CD4-positive, alpha-beta T cell (primary cell): Measurements from ENCODE around the gene SH2D1A. TPM values are rescaled to one million over a fixed set of nuclear protein-coding genes. Genes with fewer than 3 reads are reported as not detected.

Source experiments
- ATAC-seq: fragments of 200-7000 bp; cut with Tn5 transposase; one replicate; pipeline ENCODE4 v1.10.0; 2022; ENCODE audit warnings: mild to moderate bottlenecking; ENCODE audit not compliant: poor library complexity
- CTCF ChIA-PET: fragments of 350-600 bp; sonication (Branson Sonifier 250); formaldehyde crosslinking; loops from one replicate; lab custom pipeline; 2021; ENCODE audit warnings: antibody characterized with exemption, inconsistent platforms; lab: Charles Lee
- POLR2A ChIA-PET: fragments of 350-600 bp; sonication (Branson Sonifier 250); formaldehyde crosslinking; loops from one replicate; lab custom pipeline; 2021; ENCODE audit warnings: antibody characterized with exemption, inconsistent platforms; lab: Charles Lee
- DNase-seq, 14 experiments: peaks; one replicate each; pipeline ENCODE4 v3.0.0-alpha.2; 2013 to 2020; ENCODE audit warnings: mixed read lengths in 2 of 14
- H3K27ac ChIP-seq, 2 donors: one replicate each; pipeline versions ENCODE4 v1.5.1 to v1.7.0; 2013; ENCODE audit warnings: low read length in 2 of 2, low read depth in 1 of 2, mild to moderate bottlenecking in 1 of 2
- H3K27me3 ChIP-seq, 2 experiments: 1 replicate in 1 of 2; 2 replicates in 1 of 2; pipeline versions ENCODE4 v1.6.1 to v1.7.0; 2013; ENCODE audit warnings: low read length in 2 of 2, control low read depth in 1 of 2, mild to moderate bottlenecking in 1 of 2, moderate library complexity in 1 of 2; ENCODE audit not compliant: insufficient read depth in 2 of 2, control insufficient read depth in 1 of 2
- H3K36me3 ChIP-seq: one replicate; pipeline ENCODE4 v1.6.1; 2013; ENCODE audit warnings: low read length, control low read depth; ENCODE audit not compliant: insufficient read depth
- H3K4me1 ChIP-seq: one replicate; pipeline ENCODE4 v1.6.1; 2013; ENCODE audit warnings: low read length, control low read depth; ENCODE audit not compliant: insufficient read depth
- H3K4me3 ChIP-seq: one replicate; pipeline ENCODE4 v1.5.1; 2013; ENCODE audit warnings: mild to moderate bottlenecking, low read length, moderate library complexity
- H3K9me3 ChIP-seq, 2 experiments: 1 replicate in 1 of 2; 2 replicates in 1 of 2; pipeline versions ENCODE4 v1.6.1 to v1.7.0; 2013; ENCODE audit warnings: low read length in 2 of 2, mild to moderate bottlenecking in 2 of 2, control low read depth in 1 of 2, moderate library complexity in 1 of 2; ENCODE audit not compliant: control insufficient read depth in 1 of 2, insufficient read depth in 1 of 2
- H3K27ac Mint-ChIP-seq: one replicate; pipeline ENCODE4 v1.8.0; 2020; ENCODE audit warnings: mixed read lengths
- H3K27me3 Mint-ChIP-seq: one replicate; pipeline ENCODE4 v1.8.0; 2021; ENCODE audit warnings: mixed read lengths
- H3K36me3 Mint-ChIP-seq: one replicate; pipeline ENCODE4 v1.8.0; 2021; ENCODE audit warnings: low read depth, mixed read lengths
- H3K4me1 Mint-ChIP-seq: one replicate; pipeline ENCODE4 v1.8.0; 2021; ENCODE audit warnings: low read depth, mixed read lengths
- H3K4me3 Mint-ChIP-seq: one replicate; pipeline ENCODE4 v1.8.0; 2020; ENCODE audit warnings: mild to moderate bottlenecking, mixed read lengths
- H3K9me3 Mint-ChIP-seq: one replicate; pipeline ENCODE4 v1.8.0; 2020; ENCODE audit warnings: mixed read lengths
- CTCF ChIP-seq: fragments of 200-600 bp; IDR thresholded peaks from one replicate; pipeline ENCODE4 v1.8.0; 2022; ENCODE audit warnings: antibody characterized with exemption, mild to moderate bottlenecking
- intact Hi-C, 2 experiments: fragments of 100-400 bp; cut with DNase I in 1 of 2; cut with micrococcal nuclease in 1 of 2; formaldehyde crosslinking; loops; one replicate each; pipeline versions ENCODE4 v1.15.1 to v1.9.0; 2023 to 2025; cut with DNase I, micrococcal nuclease
- total RNA-seq, 174 experiments: library from RNA in 2 of 174; stranded (reverse) in 2 of 174; gene quantifications; one replicate each; pipeline ENCODE4 v1.2.3 and lab custom pipeline; 2021 to 2026

The SH2D1A gene
- total RNA-seq, 2 experiments from 2014 or later: 39.6 to 41.5 TPM

GRCh38 chrX:124413244-124413643 lies 66.9 kb downstream of the SH2D1A start:
- CTCF ChIA-PET: no interaction called here
- ATAC-seq (no peak), DNase-seq (no peak)
- Histone ChIP-seq H3K27ac (no peak overlapping the region), H3K4me3 (no peak overlapping the region), H3K27me3 (no peaks in the 10 kb centered on the region), H3K36me3 (no peaks in the 10 kb centered on the region), H3K9me3 (no peaks in the 10 kb centered on the region), H3K4me1 (no peaks in the 10 kb centered on the region)
- POLR2A ChIA-PET: no interaction called here
- H3K36me3 Mint-ChIP-seq: peaks cover 16% of the 10 kb centered on the region
- TF ChIP-seq CTCF: no peak
- H3K4me3 Mint-ChIP-seq: no peak overlapping the region
- intact Hi-C loops: no loop called here
- H3K27ac Mint-ChIP-seq: no peak overlapping the region
- no peaks in the 10 kb centered on the region for H3K27me3 Mint-ChIP-seq
- no peaks in the 10 kb centered on the region for H3K4me1 Mint-ChIP-seq
- H3K9me3 Mint-ChIP-seq: no peaks in the 10 kb centered on the region

- ChIA-PET CTCF (no interaction called here), POLR2A (interaction anchor here (0.6 kb wide), 1 partner anchor 383 kb away, joined by 3 read pairs; no protein-coding TSS in a partner anchor)
- intact Hi-C loops: no loop called here
- no peak overlapping the region for H3K27ac Mint-ChIP-seq
- Histone ChIP-seq H3K36me3 (no peaks in the 10 kb centered on the region), H3K9me3 (no peaks in the 10 kb centered on the region), H3K4me1 (no peaks in the 10 kb centered on the region), H3K27ac (no peak overlapping the region), H3K27me3 (no peaks in the 10 kb centered on the region), H3K4me3 (no peak overlapping the region)
- no peak overlapping the region for H3K4me3 Mint-ChIP-seq
- no peaks in the 10 kb centered on the region for H3K27me3 Mint-ChIP-seq
- H3K4me1 Mint-ChIP-seq: no peaks in the 10 kb centered on the region
- H3K36me3 Mint-ChIP-seq: peaks cover 25% of the 10 kb centered on the region
- TF ChIP-seq CTCF: no peak
- DNase-seq (no peak), ATAC-seq (no peak)
- no peaks in the 10 kb centered on the region for H3K9me3 Mint-ChIP-seq
Measured at GRCh38 chrX:124414281-124414680, 67.9 kb downstream of the SH2D1A start.

- TF ChIP-seq CTCF: no peak
- no peaks in the 10 kb centered on the region for H3K9me3 ChIP-seq
- DNase-seq: no peak
- Mint-ChIP-seq H3K4me3 (no peak overlapping the region), H3K27ac (no peak overlapping the region), H3K4me1 (no peaks in the 10 kb centered on the region), H3K27me3 (no peaks in the 10 kb centered on the region), H3K36me3 (peaks cover 35% of the 10 kb centered on the region), H3K9me3 (no peaks in the 10 kb centered on the region)
- intact Hi-C loops: no loop called here
- no peak overlapping the region for H3K4me3 ChIP-seq
- no peaks in the 10 kb centered on the region for H3K36me3 ChIP-seq
- ChIA-PET CTCF (no interaction called here), POLR2A (interaction anchor here (0.6 kb wide), 1 partner anchor 12 kb away, joined by 3 read pairs; no protein-coding TSS in a partner anchor)
- no peak overlapping the region for H3K27ac ChIP-seq
- H3K27me3 ChIP-seq: no peaks in the 10 kb centered on the region
- ATAC-seq: no peak
- no peaks in the 10 kb centered on the region for H3K4me1 ChIP-seq
Measured at GRCh38 chrX:124415115-124415800, 68.9 kb downstream of the SH2D1A start.
